ENCODE measurements around the gene PPP2R5C.
"Not testable (repeated sequence)": the region's sequence is repeated elsewhere in the genome, so short reads cannot be mapped to it uniquely, and the experiment has no call there.

The PPP2R5C gene

DNA sequence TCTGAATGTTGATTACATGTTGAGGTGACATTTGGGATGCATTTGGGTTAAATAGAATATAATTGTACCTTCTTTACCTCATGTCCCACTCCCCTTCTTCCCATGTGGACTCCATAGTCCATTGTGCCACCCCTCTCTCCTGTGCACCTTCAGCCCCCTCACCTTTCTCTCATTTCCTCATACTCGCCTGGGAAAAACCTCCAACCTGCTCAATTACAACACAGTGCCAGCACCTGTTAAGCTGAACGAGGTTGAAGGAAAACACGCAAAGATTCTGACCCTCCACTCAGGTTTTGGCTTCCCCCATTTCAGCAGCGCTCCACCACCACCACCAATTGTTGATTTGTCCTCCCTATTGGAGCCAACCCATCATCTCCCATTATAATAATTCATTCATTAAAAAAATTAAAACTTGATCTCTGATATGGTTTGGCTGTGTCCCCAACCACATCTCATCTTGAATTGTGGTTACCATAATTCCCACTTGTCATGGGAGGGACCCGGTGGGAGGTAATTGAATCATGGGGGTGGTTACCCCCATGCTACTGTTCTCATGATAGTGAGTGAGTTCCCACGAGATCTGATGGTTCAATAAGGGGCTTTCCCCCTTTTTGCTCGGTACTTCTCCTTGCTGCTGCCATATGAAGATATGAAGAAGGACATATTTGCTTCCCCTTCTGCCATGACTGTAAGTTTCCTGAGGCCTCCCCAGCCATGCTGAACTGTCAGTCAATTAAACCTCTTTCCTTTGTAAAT is 33.7 kb upstream of the PPP2R5C start:
- no peak for DNase-seq

DNA sequence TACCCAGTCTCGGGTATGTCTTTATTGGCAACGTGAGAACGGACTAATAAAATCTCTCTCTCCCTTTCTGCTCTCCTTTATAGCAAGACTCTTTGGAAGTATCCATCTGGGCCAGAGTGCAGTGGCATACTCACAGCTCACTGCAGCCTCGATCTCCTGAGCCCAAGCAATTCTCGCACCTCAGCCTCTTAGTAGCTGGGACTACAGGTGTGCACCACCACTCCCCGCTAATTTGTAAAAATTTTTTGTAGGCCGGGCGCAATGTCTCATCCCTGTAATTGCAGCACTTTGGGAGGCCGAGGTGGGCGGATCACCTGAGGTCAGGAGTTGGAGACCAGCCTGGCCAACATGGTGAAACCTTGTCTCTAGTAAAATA is 33.2 kb upstream of the PPP2R5C start:
- DNase-seq, result no peak

DNA sequence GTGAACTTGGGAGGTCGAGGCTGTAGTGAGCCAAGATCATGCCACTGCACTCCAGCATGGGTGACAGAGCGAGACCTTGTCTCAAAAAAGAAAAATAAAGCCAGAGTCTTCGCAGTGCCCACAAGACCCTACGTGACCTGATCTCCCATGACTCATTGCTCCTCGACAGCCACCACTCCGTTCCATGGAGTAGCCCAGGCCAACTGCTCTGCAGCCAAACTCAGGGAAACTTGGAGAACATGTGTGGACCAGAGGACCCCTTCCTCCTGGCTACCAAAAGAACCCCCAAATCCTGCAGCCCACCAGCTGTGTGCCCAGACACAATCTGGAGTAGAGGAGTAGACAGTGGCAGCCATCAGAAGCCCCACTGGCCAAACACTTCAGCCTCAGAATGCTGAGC is 32.1 kb upstream of the PPP2R5C start:
- no peak for DNase-seq

DNA sequence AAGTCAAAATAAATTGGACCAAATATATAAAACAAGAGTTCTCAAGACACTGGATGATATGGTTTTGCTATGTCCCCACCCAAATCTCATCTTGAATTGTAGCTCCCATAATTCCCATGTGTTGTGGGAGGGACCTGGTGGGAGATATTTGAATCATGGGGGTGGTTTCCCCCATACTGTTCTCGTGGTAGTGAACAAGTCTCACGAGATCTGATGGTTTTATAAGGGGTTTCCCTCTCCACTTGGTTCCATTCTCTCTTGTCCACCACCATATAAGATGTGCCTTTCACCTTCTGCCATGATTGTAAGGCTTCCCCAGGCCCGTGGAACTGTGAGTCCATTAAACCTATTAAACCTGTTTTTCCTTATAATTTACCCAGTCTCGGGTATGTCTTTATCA is 31.4 kb upstream of the PPP2R5C start:
- DNase-seq, result not testable (repeated sequence)

DNA sequence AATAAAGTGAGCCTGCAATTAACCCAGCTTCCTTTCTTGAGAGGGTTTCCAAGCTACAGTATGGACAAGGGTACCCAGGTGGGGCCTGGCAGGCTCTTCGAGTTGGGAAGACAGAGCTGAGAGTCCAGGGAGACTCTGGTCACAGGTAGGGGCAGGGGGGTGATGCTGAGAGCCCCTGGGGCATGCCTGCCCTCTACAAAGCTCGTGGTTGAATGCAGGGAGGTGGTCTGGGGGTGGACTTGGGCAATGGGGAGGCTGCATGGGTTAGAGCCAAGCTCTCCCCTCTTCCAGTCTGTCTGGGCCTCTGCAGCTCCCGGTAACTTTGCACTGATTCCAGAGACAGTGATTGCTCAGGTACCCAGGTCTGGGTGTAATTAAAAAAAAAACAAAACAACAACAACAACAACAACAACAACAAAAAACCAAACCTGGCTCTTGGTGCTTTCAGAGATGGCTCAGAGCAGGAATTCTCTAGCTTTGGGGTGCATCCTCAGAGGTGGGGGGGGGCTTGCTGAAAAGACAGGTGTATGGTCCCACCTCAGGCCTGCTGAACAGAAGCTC is 30.8 kb upstream of the PPP2R5C start:
- DNase-seq, result no peak

DNA sequence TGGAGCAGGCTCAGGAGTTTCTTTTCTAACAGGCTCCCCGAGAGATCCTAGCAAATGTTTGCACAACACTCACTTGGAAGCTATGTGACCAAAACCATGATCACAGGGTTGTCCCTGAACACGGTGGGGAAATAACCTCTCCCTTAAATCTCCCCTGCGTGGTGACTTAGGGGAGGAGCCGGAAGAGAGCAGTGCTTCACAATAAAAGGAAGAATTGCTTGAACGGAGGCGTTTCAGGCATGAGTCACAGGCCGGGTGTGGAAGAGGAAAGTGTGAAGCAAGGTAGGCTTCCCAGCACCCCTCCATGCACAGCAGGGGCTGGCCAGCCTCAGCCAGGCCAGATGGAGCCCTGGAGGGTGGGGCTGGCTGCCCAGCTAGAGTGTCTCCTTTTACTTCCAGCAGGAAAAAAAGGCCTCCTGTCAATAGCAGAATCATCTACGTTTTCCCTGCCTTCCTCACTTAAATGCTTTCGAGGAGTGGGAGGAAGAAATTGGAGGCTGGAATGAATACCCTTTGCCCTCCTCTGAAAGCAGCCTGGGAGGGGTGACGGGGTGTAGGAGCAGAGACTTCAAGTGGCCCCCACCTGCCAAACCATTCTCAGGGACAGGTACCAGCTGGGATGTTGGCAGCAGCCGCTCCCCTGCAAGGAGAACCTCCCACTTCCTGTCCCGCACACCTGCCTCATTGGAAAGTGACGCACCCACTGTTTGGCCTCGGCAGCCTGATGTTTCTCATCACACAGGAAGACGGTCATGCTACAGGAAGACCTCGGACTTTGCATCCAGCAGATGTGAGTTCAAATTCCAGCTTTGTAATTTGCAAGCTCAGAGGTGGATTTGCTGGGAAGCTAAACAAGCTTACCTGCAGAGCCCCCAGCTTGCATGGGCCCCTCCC is 30.1 kb upstream of the PPP2R5C start:
- DNase-seq, result peak; percentile 87

DNA sequence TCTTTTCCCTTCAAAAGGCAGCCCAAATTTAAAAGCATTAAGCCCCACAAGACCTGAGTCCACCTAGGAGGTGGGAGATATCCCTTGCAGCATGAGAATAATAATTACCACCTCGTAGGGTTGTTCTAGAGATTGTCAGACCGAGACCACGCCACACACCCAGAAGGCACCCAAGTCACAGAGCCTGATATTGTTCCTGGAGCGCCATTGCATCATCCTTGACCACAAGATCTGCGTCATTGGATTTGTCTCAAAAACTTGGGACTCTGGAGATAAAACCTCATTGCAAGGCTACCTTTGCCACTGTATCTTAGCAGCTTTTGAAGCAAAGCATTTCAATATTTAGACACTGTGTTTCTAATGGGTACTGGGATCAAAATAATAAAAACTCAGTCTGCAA is 29.4 kb upstream of the PPP2R5C start:
- no peak for DNase-seq

DNA sequence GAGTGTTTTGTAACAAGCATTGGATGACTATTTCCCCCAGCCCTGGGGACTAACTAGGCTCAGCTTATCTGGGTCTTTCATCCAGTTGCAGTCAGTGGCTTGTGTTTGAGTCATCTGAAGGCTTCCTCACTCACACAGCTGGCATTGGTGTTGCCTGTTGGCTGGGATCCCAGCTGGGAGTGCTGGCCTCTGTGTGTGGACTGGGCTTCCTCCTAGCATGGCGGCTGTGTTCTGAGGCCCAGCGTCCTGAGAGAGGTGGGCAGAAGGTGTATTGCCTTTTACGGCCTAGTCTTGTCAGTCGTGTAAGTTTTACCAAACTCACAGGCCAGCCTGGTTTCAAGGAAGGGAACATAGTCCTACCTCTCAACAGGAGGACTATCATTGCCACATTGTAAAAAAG is 28.3 kb upstream of the PPP2R5C start:
- DNase-seq, result no peak

DNA sequence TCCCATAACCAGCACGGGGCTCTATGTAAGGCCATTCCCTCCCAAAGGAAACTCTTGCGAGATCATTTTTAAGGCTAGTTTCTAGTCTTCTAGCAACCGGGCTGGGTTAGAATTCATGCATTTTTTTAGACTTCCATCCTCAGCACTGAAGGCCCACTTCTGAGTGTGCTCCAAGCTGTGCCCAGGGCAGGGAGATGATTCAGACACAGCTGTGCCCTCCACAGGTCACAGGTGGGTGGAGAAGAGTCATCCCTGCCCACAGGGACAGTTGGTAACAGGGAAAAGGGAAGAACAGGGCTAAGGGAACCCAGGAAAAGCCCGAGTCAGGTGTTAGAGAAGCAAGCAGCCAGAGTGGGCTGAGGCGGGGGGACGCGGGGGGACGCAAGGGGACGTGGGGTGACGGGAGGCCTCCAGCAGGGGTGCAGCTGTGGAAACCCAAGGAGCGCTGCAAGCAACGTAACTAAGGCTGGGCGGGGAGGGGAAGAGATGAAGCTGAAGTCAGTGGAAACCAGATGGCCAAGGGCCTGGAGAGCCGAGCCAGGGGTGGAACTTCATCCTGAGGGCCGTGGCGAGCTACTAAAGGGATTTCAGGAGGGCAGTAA is 27.2 kb upstream of the PPP2R5C start:
- no peak for DNase-seq

DNA sequence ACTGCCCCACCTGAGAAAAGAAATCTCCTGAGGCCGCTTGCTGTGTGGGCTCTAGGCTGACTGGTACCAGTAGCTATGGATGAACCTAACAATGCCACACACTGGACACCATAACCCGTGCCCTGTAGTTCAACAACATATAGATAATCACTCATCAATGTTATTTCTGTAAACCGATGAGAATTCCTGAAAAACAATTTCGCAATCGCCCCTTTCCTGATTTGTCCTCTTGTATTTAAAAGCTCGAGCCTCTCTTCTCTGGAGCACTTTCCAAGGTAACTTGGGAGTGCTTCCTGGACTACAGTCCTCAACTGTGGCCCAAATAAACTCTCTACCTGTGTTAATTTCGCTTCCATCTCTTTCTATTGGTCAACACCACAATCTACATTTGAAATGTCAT is 26.1 kb upstream of the PPP2R5C start:
- DNase-seq, result no peak

DNA sequence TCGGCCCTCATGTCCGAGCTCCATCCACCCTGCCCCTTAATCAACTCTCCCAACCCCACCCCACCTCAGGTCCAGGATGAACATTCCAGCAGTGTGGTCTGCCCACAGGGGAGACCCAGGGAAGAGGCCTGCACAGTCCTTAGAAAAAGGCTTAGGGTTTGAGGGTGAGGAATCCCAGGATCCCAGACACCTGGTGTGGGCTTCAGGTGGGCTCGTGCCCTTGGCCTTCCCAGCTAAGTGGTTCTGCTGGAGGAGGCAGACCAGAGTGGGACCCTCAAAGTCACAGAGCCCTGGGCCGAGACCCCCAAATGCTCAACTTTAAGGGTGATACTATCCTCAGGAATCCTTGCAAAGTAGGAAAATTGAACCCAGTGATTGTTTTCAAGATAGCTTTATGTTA is 25.4 kb upstream of the PPP2R5C start:
- DNase-seq, result no peak

DNA sequence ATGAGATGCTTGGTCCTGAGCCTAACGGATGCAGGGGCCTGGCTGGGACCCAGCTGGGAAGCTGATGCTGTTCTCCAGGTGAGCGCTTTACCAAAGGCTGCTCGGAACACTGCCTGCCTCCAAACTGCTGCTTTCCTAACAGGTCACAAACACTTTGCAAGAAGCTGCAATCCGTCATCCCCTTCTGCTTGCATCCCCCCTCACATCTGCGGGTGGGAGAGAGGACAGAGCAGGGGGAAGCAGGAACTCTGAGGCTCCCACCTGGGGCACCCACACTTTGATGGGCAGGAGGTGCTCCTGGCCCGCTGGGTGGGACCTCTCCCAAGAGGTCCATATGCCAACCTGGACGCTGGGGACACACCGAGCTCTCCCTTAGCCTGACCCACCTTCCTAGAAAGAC is 24.9 kb upstream of the PPP2R5C start:
- DNase-seq, result no peak

DNA sequence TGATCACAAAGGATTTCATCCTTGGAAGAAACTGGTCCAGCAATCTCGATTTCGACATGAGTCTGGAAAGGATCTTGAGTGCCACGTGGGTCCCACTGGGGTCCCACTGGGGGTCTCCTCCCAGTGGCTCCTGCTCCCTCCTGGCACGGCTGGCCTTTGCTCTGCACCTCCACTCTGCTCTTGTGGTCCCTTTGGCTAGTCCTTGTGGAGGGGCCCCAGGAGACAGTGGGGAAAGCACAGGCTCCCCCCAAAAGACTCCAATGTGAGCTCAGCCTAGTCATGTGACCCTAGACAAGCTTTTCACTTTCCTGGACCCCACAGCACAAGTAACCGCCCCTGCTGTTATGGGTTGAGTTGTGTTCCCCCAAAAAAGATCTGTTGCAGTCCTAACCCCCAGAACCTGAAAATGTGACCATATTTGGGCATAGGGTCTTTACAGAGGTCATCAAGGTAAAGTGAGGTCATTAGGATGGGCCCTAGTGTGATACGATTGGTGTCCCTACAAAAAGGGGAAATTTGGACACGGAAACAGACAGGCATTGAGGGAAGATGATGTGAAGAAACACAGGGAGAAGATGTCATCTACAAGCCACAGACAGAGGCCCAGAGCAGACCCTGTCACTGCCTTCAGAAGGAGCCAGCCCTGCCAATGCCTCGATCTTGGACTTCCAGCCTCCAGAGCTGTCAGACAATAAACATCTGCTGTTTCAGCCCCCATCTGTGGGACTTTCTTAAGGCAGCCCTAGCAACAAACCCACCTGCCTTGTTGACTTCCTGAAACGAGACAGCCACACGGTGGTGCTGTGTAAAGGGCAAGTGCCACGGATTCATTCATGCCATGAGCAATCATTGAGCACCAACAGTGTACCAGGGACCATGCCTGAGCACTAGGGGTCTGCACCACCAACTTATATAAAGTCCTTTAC is 23.8 kb upstream of the PPP2R5C start:
- DNase-seq, result no peak

DNA sequence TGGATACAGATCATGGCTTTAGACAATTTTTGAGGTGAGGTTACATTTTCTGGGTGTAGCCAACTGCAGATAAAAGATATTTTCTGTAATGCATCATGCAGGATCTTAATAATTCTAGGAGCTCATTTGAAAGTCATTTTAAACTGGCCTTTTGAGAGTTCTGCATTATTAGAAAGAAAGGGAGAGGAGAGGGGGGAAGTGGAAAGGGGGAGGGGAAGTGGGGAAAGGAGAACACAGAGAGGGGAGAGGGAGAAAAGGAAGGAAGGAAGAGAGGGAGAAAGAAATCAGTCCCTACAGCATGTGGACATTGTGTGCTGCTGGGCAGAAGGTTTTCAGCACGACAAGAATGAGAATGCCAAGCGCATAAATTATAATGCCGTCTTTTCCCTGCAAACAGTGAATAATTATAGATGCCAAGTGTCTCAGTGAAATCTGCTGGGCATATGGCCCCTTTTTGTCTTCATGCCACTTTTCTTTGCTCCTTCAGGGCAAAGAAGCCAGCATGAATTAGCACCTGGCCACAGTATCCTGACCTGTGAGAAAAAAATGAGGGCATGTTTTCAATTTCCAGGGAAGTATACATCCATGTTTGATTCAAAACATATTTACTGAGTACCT is 22.7 kb upstream of the PPP2R5C start:
- no peak for DNase-seq

DNA sequence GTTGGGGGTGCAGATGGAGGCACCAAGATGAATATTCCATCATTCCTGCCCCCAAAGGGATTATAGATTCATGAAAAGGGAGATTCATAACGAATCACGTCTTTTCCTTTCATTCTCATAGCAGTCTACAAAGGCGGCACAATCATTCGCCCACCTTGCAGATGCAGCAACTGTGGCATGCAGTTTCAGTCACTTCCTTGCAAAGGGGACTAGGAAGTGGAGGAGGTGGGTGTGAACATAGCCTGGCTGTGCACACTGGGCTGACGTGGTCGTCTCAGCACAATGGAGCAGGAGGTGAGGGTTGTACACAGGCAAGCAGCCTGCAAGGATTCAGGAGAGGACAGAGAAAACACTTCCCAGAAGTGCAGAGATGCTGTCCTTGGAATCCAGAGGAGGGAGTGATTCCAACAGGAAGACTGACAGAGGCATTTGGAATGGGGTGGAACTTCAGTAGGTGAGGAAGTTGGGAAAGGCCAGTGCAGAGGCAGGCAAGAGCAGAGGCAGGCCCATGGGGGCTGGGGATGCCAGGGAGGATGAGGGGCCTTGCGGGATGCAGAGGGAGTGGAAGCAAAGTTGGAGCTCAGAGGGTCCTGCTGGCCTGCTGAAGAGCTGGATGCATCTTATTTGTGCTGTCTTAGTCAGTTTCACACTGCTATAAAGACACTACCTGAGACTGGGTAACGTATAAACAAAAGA is 21.9 kb upstream of the PPP2R5C start:
- DNase-seq, result no peak

DNA sequence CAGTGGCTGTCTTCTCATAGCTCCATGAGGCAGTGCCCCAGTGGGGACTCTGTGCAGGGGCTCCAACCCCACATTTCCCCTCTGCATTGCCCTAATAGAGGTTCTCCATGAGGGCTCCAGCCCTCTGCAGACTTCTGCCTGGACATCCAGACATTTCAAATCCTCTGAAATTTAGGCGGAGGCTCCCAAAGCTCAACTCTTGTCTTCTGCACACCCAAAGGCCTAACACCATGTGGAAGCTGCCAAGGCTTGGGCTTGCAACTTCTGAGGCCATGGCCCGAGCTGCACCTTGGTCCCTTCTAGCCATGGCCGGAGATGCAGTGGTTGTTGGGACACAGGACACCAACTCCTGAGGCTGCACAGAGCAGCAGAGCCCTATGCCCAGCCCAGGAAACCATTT is 20.5 kb upstream of the PPP2R5C start:
- no peak for DNase-seq

DNA sequence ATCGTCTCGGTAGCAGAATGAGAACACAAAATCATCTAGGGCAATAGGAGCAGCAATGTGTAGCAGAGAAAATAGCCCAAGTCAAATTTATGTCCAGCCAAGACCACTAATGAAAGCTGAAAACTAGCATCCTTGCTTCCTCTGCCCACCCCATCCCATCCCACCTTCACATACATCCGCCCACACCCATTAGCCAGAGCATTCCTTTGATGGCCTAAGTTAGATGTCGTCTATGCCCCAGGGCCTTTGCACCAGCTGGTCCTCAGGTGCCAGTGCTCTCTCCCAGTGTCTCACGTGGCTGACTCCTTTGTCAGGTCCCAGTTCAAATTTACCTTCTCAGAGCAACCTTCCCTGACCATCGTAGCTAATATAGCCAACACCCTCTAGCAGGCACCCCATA is 17.8 kb upstream of the PPP2R5C start:
- DNase-seq, result no peak

DNA sequence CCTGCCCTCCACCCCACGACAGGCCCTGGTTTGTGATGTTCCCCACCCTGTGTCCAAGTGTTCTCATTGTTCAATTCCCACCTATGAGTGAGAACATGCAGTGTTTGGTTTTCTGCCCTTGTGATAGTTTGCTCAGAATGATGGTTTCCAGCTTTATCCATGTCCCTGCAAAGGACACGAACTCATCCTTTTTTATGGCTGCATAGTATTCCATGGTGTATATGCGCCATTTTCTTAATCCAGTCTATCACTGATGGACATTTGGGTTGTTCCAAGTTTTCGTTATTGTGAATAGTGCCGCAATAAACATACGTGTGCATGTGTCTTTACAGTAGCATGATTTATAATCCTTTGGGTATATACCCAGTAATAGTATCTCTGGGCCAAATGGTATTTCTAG is 17.1 kb upstream of the PPP2R5C start:
- not testable (repeated sequence) for DNase-seq

DNA sequence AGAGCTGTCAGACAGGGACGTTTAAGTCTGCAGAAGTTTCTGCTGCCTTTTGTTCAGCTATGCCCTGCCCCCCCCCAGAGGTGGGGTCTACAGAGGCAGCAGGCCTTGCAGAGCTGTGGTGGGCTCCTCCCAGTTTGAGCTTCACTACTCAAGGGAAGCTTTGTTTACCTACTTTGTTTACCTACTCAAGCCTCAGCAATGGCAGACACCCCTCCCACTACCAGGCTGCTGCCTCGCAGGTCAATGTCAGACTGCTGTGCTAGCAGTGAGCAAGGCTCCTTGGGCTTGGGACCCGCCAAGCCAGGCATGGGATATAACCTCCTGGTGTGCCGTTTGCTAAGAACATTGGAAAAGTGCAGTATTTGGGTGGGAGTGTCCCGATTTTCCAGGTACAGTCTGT is 11.8 kb upstream of the PPP2R5C start:
- not testable (repeated sequence) for DNase-seq

DNA sequence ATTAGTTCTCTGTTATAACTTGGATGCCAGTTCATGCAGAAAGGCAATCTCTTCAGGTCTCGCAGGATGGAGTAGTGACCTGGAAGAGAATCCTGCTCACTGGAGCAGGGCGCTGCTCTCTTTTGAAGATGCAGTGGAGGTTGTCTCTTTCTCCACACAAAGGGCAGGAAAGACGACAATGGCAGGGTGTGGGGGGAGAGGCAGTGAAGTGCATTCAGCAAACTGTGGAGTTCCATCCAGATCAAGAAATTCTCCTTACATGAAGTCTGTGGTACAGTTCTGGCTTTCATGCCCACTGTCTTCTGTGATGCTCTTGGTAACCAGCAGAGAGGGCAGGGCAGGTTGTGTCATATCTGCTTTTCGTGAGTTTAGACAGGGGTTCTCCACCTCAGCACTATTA is 6.6 kb upstream of the PPP2R5C start:
- no peak for DNase-seq

DNA sequence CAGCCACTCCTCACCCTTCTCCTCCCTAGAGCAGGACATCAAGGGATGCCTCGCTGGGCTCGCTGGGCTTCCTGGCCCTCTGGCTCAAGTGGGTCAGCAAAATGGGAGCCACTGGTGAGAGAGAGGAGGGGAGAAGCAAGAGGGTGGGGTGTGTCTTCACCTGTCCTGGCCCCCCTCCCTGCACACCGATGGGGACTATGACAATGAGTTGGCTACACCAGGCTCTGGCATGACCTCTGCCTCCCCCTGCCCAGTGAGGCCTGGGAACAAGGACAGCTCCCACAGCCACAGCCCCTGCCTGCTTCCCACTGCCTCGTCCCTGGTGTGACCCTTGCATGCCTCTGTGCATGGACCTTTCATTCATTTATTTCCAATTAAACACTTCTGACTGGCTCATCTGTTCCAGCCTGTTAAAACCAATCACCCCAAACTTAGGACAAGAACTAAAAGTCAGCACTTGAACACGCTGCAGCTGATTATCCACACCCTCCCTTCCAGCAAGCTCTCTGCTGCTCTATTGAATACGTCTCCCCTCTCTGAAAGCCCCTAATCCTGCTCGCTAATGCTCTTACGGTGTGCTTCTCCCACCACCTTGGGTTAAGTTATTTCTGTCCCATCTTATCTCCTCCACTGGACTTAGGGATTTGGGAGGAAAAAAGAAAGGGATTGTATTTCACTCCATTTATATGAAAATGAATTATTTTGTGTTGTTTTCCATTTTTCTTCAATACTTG is 5.8 kb upstream of the PPP2R5C start:
- no peak for DNase-seq

All from stimulated activated CD8-positive, alpha-beta memory T cell treated with anti-CD3 and anti-CD28 coated beads, Interleukin-4, amount 100 ng/mL, for 48 hours (primary cell).